Immature natural killer cell (primary cell): ENCODE results near the gene SYVN1. TPM values are rescaled to one million over a fixed set of nuclear protein-coding genes. Genes with fewer than 3 reads are reported as not detected.

Source experiments
- DNase-seq, 3 donors: peaks; one replicate each; pipeline ENCODE4 v3.0.0; 2022; ENCODE audit warnings: mixed read lengths in 1 of 3
- H3K27ac Mint-ChIP-seq, 6 donors: one replicate each; pipeline ENCODE4 v1.8.0; 2020; ENCODE audit warnings: mixed read lengths in 6 of 6, mild to moderate bottlenecking in 5 of 6, inconsistent platforms in 4 of 6, moderate library complexity in 3 of 6
- H3K27me3 Mint-ChIP-seq, 3 donors: one replicate each; pipeline ENCODE4 v1.8.0; 2020 to 2021; ENCODE audit warnings: low read depth in 3 of 3, mild to moderate bottlenecking in 3 of 3, mixed read lengths in 3 of 3, moderate library complexity in 3 of 3, inconsistent platforms in 1 of 3
- H3K36me3 Mint-ChIP-seq, 3 donors: one replicate each; pipeline ENCODE4 v1.8.0; 2020; ENCODE audit warnings: mixed read lengths in 3 of 3, inconsistent platforms in 2 of 3, mild to moderate bottlenecking in 2 of 3
- H3K4me1 Mint-ChIP-seq, 2 donors: one replicate each; pipeline ENCODE4 v1.8.0; 2020; ENCODE audit warnings: inconsistent platforms in 2 of 2, mild to moderate bottlenecking in 2 of 2, mixed read lengths in 2 of 2, moderate library complexity in 1 of 2
- H3K4me3 Mint-ChIP-seq, 5 donors: one replicate each; pipeline ENCODE4 v1.8.0; 2020; ENCODE audit warnings: mild to moderate bottlenecking in 5 of 5, mixed read lengths in 5 of 5, inconsistent platforms in 3 of 5, moderate library complexity in 3 of 5
- H3K9me3 Mint-ChIP-seq, 6 donors: one replicate each; pipeline ENCODE4 v1.8.0; 2020; ENCODE audit warnings: mild to moderate bottlenecking in 6 of 6, mixed read lengths in 6 of 6, inconsistent platforms in 4 of 6, moderate library complexity in 3 of 6
- polyA plus RNA-seq, 3 donors: library from polyadenylated mRNA; unstranded; fragments of 300-500 nt; fragmentation: Illumina TruSeq; gene quantifications; one replicate each; pipeline ENCODE4 v1.2.3, GENCODE V29; 2021

SYVN1 gene
- polyA plus RNA-seq, 3 donors from 2014 or later = 2.3 to 21.8 (median 7.7) TPM

- H3K4me1 Mint-ChIP-seq = peaks cover 0 to 4% of the 10 kb centered on the region in 2 donors
- no peaks in the 10 kb centered on the region for H3K36me3 Mint-ChIP-seq
- peaks cover 0 to 10% (median 7%) of the 10 kb centered on the region in 3 donors for H3K27me3 Mint-ChIP-seq
- H3K9me3 Mint-ChIP-seq = no peaks in the 10 kb centered on the region
- H3K4me3 Mint-ChIP-seq = no peak overlapping the region
- no peak for DNase-seq
- H3K27ac Mint-ChIP-seq = no peak overlapping the region
Observed at GRCh38 chr11:65141896-65142494, 7.7 kb upstream of the SYVN1 start.

GRCh38 chr11:65136515-65137096 is 2.3 kb upstream of the SYVN1 start:
- DNase-seq = no peak
- peak overlapping the region in 4 of 5 donors; percentile 70 to 99 (median 86) for H3K4me3 Mint-ChIP-seq
- no peaks in the 10 kb centered on the region for H3K9me3 Mint-ChIP-seq
- H3K36me3 Mint-ChIP-seq = no peaks in the 10 kb centered on the region
- H3K4me1 Mint-ChIP-seq = peaks cover 38 to 42% of the 10 kb centered on the region in 2 donors
- peak overlapping the region in 5 of 6 donors; percentile 94 to 100 (median 100) for H3K27ac Mint-ChIP-seq
- peaks cover 13 to 16% (median 15%) of the 10 kb centered on the region in 3 donors for H3K27me3 Mint-ChIP-seq

GRCh38 chr11:65135633-65136145 is 1.4 kb upstream of the SYVN1 start:
- Mint-ChIP-seq H3K4me1 (peaks cover 38 to 45% of the 10 kb centered on the region in 2 donors), H3K36me3 (peaks cover 3 to 4% (median 4%) of the 10 kb centered on the region in 3 donors)
- DNase-seq = no peak

GRCh38 chr11:65134952-65135632 is 773 bp upstream of the SYVN1 start:
- Mint-ChIP-seq H3K4me3 (peak overlapping the region; percentile 93 to 100 (median 98)), H3K27ac (peak overlapping the region; percentile 99 to 100 (median 100)), H3K4me1 (peaks cover 38 to 45% of the 10 kb centered on the region in 2 donors), H3K36me3 (peaks cover 3 to 4% (median 4%) of the 10 kb centered on the region in 3 donors), H3K9me3 (no peaks in the 10 kb centered on the region), H3K27me3 (peaks cover 13 to 16% (median 15%) of the 10 kb centered on the region in 3 donors)
- DNase-seq = peak; percentile 90 to 91 (median 91)

More at GRCh38 chr11:65135633-65136145, 1.4 kb upstream of the SYVN1 start:
- Mint-ChIP-seq H3K27me3 (peaks cover 13 to 16% (median 15%) of the 10 kb centered on the region in 3 donors), H3K27ac (peak overlapping the region; percentile 99 to 100 (median 100)), H3K4me3 (peak overlapping the region; percentile 93 to 100 (median 98)), H3K9me3 (no peaks in the 10 kb centered on the region)

- peaks cover 38 to 45% of the 10 kb centered on the region in 2 donors for H3K4me1 Mint-ChIP-seq
- H3K36me3 Mint-ChIP-seq = peaks cover 3 to 5% (median 4%) of the 10 kb centered on the region in 3 donors
- peak in 1 of 3 donors; percentile 17 for DNase-seq
- H3K4me3 Mint-ChIP-seq = peak overlapping the region; percentile 93 to 100 (median 98)
- H3K27ac Mint-ChIP-seq = peak overlapping the region; percentile 99 to 100 (median 100)
- H3K9me3 Mint-ChIP-seq = no peaks in the 10 kb centered on the region
- H3K27me3 Mint-ChIP-seq = peaks cover 13 to 15% (median 14%) of the 10 kb centered on the region in 3 donors
Observed at GRCh38 chr11:65133724-65134123, 595 bp downstream of the SYVN1 start.

- Mint-ChIP-seq H3K9me3 (no peaks in the 10 kb centered on the region), H3K27me3 (peaks cover 13 to 15% (median 14%) of the 10 kb centered on the region in 3 donors), H3K4me1 (peaks cover 38 to 45% of the 10 kb centered on the region in 2 donors), H3K36me3 (peaks cover 3 to 9% (median 4%) of the 10 kb centered on the region in 3 donors), H3K4me3 (peak overlapping the region; percentile 93 to 100 (median 98)), H3K27ac (peak overlapping the region; percentile 99 to 100 (median 100))
- DNase-seq = peak in 2 of 3 donors; percentile 29 to 34
Observed at GRCh38 chr11:65132988-65133700, 1.2 kb downstream of the SYVN1 start.

GRCh38 chr11:65132238-65132987 is 1.9 kb downstream of the SYVN1 start:
- Mint-ChIP-seq H3K4me3 (peak overlapping the region; percentile 93 to 100 (median 98)), H3K4me1 (peaks cover 38 to 42% of the 10 kb centered on the region in 2 donors), H3K36me3 (peaks cover 3 to 9% (median 4%) of the 10 kb centered on the region in 3 donors), H3K9me3 (no peaks in the 10 kb centered on the region), H3K27ac (peak overlapping the region; percentile 60 to 100 (median 100)), H3K27me3 (peaks cover 13 to 15% (median 14%) of the 10 kb centered on the region in 3 donors)
- no peak for DNase-seq

- no peak for DNase-seq
- no peaks in the 10 kb centered on the region for H3K9me3 Mint-ChIP-seq
Observed at GRCh38 chr11:65131895-65132237, 2.5 kb downstream of the SYVN1 start.

GRCh38 chr11:65131417-65131776 is 2.9 kb downstream of the SYVN1 start:
- DNase-seq = no peak
- Mint-ChIP-seq H3K27ac (peak overlapping the region in 2 of 6 donors; percentile 37 to 54), H3K4me1 (peaks cover 34 to 39% of the 10 kb centered on the region in 2 donors), H3K27me3 (peaks cover 13 to 15% (median 14%) of the 10 kb centered on the region in 3 donors), H3K36me3 (peaks cover 3 to 18% (median 7%) of the 10 kb centered on the region in 3 donors), H3K4me3 (no peak overlapping the region), H3K9me3 (no peaks in the 10 kb centered on the region)

More at GRCh38 chr11:65131895-65132237, 2.5 kb downstream of the SYVN1 start:
- Mint-ChIP-seq H3K4me3 (peak overlapping the region in 2 of 5 donors; percentile 98 to 100), H3K27ac (peak overlapping the region in 2 of 6 donors; percentile 99 to 100), H3K27me3 (peaks cover 13 to 15% (median 14%) of the 10 kb centered on the region in 3 donors), H3K4me1 (peaks cover 38 to 41% of the 10 kb centered on the region in 2 donors), H3K36me3 (peaks cover 3 to 15% (median 4%) of the 10 kb centered on the region in 3 donors)

GRCh38 chr11:65130631-65131416 is 3.5 kb downstream of the SYVN1 start:
- no peak for DNase-seq

GRCh38 chr11:65129649-65130441 is 4.5 kb downstream of the SYVN1 start:
- Mint-ChIP-seq H3K27me3 (peaks cover 10 to 14% (median 11%) of the 10 kb centered on the region in 3 donors), H3K9me3 (no peaks in the 10 kb centered on the region), H3K27ac (no peak overlapping the region), H3K4me1 (peaks cover 18 to 24% of the 10 kb centered on the region in 2 donors), H3K4me3 (no peak overlapping the region), H3K36me3 (peaks cover 3 to 19% (median 7%) of the 10 kb centered on the region in 3 donors)
- DNase-seq = no peak

More at GRCh38 chr11:65130631-65131416, 3.5 kb downstream of the SYVN1 start:
- Mint-ChIP-seq H3K4me3 (no peak overlapping the region), H3K36me3 (peaks cover 3 to 19% (median 7%) of the 10 kb centered on the region in 3 donors), H3K9me3 (no peaks in the 10 kb centered on the region), H3K27me3 (peaks cover 13 to 15% (median 14%) of the 10 kb centered on the region in 3 donors), H3K4me1 (peaks cover 28 to 33% of the 10 kb centered on the region in 2 donors), H3K27ac (peak overlapping the region in 2 of 6 donors; percentile 37 to 54)
